Measurements from ENCODE around the gene TBPL1. TPM values are rescaled to one million over a fixed set of nuclear protein-coding genes. Genes with fewer than 3 reads are reported as not detected.

TBPL1 gene
- total RNA-seq, 5 donors from 2014 or later (not counting 1 experiment from before 2014, with no cell fraction given), result 27.7 to 30.5 (median 28.9) TPM

- no peak for DNase-seq
- ChIA-PET CTCF (no interaction called here), POLR2A (no interaction called here)
- 80% methylated on average over 2 of the region's 5 CpGs for WGBS (ENCODE audit: insufficient coverage)
- no peak overlapping the region for H3K27ac ChIP-seq (ENCODE audit: low read length)
- H3K4me3 Mint-ChIP-seq, result no peak overlapping the region
- no peaks in the 10 kb centered on the region for H3K4me1 ChIP-seq (ENCODE audit: control insufficient read depth in 1 of 2, extremely low read depth in 1 of 2, insufficient read depth in 2 of 2, low read length in 2 of 2)
- H3K27me3 ChIP-seq (replicated peaks in 1 of 2; ENCODE audit: control insufficient read depth in 2 of 2, extremely low read depth in 1 of 2, insufficient read depth in 2 of 2, low read length in 1 of 2), result no peaks in the 10 kb centered on the region
- H3K4me1 Mint-ChIP-seq, result no peaks in the 10 kb centered on the region
- no peaks in the 10 kb centered on the region for H3K9me3 Mint-ChIP-seq
- no peaks in the 10 kb centered on the region for H3K9me3 ChIP-seq
- H3K27me3 Mint-ChIP-seq, result peaks cover 7 to 18% of the 10 kb centered on the region in 2 donors
- H3K36me3 Mint-ChIP-seq, result no peaks in the 10 kb centered on the region
- H3K4me3 ChIP-seq (ENCODE audit: control insufficient read depth in 1 of 2, extremely low read depth in 1 of 2, low read length in 1 of 2), result no peak overlapping the region
- H3K36me3 ChIP-seq (ENCODE audit: control insufficient read depth in 2 of 2, extremely low read depth in 1 of 2, insufficient read depth in 1 of 2, low read length in 1 of 2), result no peaks in the 10 kb centered on the region
- no peak overlapping the region for H3K27ac Mint-ChIP-seq
- ATAC-seq (replicated peaks in 1 of 4), result no peak
These were observed 62.9 kb downstream of the TBPL1 start for GRCh38 chr6:134015719-134016557.

DNA sequence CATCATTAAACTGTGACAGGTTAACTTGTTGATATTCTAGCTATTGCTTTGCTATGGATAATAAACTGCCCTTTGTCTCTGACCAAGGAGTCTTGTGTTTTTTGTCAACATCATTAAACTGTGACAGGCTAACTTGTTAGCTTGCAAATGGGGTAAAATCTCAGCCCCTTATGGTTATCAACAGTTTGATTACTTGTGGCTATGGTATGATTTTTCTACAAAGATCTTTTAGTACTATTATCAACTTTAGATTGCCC is 63.5 kb downstream of the TBPL1 start:
- DNase-seq (no peak), ATAC-seq (replicated peaks in 1 of 4) (no peak)
- no peaks in the 10 kb centered on the region for H3K4me1 Mint-ChIP-seq
- H3K9me3 Mint-ChIP-seq, result no peaks in the 10 kb centered on the region
- no peak overlapping the region for H3K4me3 Mint-ChIP-seq
- ChIA-PET CTCF (no interaction called here), POLR2A (no interaction called here)
- H3K27me3 Mint-ChIP-seq, result peaks cover 11 to 18% of the 10 kb centered on the region in 2 donors
- H3K27ac Mint-ChIP-seq, result no peak overlapping the region
- Histone ChIP-seq H3K4me1 (ENCODE audit: control insufficient read depth in 1 of 2, extremely low read depth in 1 of 2, insufficient read depth in 2 of 2, low read length in 2 of 2) (no peaks in the 10 kb centered on the region), H3K4me3 (ENCODE audit: control insufficient read depth in 1 of 2, extremely low read depth in 1 of 2, low read length in 1 of 2) (no peak overlapping the region), H3K9me3 (no peaks in the 10 kb centered on the region), H3K27me3 (replicated peaks in 1 of 2; ENCODE audit: control insufficient read depth in 2 of 2, extremely low read depth in 1 of 2, insufficient read depth in 2 of 2, low read length in 1 of 2) (no peaks in the 10 kb centered on the region), H3K36me3 (ENCODE audit: control insufficient read depth in 2 of 2, extremely low read depth in 1 of 2, insufficient read depth in 1 of 2, low read length in 1 of 2) (no peaks in the 10 kb centered on the region), H3K27ac (ENCODE audit: low read length) (no peak overlapping the region)
- no peaks in the 10 kb centered on the region for H3K36me3 Mint-ChIP-seq

DNA sequence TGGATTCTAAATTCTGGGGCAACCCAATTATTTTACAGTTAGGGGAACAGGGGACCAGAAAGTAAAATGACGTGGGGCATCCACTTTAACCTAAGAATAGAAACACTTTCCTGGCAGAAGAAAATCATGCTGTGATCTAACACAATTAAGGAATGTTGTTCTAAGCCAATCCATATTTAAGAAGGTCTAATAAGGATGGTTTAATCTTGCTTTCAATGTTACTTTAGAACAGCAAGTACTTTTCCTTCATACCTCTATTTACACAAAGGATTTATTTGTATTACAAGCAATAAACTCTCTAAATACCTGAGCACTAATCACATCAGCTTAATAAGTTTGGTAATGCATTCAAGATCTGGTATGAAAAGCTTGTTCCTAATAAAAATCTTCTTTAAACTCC is 67.0 kb downstream of the TBPL1 start:
- Histone ChIP-seq H3K36me3 (ENCODE audit: control insufficient read depth in 2 of 2, extremely low read depth in 1 of 2, insufficient read depth in 1 of 2, low read length in 1 of 2) (no peaks in the 10 kb centered on the region), H3K4me3 (ENCODE audit: control insufficient read depth in 1 of 2, extremely low read depth in 1 of 2, low read length in 1 of 2) (no peak overlapping the region), H3K27ac (ENCODE audit: low read length) (no peak overlapping the region), H3K27me3 (replicated peaks in 1 of 2; ENCODE audit: control insufficient read depth in 2 of 2, extremely low read depth in 1 of 2, insufficient read depth in 2 of 2, low read length in 1 of 2) (no peaks in the 10 kb centered on the region), H3K9me3 (no peaks in the 10 kb centered on the region), H3K4me1 (ENCODE audit: control insufficient read depth in 1 of 2, extremely low read depth in 1 of 2, insufficient read depth in 2 of 2, low read length in 2 of 2) (no peaks in the 10 kb centered on the region)
- DNase-seq (no peak), ATAC-seq (replicated peaks in 1 of 4) (no peak)
- ChIA-PET CTCF (no interaction called here), POLR2A (interaction anchor here in 1 of 2 donors (0.5 kb wide), 1 partner anchor 1159 kb away, joined by 6 read pairs; no protein-coding TSS in a partner anchor)
- Mint-ChIP-seq H3K9me3 (no peaks in the 10 kb centered on the region), H3K27me3 (peaks cover 8 to 11% of the 10 kb centered on the region in 2 donors), H3K27ac (no peak overlapping the region), H3K4me3 (no peak overlapping the region), H3K4me1 (no peaks in the 10 kb centered on the region), H3K36me3 (no peaks in the 10 kb centered on the region)
- no CpG with 5 or more reads among the region's 1 CpG for WGBS (ENCODE audit: insufficient coverage)

DNA sequence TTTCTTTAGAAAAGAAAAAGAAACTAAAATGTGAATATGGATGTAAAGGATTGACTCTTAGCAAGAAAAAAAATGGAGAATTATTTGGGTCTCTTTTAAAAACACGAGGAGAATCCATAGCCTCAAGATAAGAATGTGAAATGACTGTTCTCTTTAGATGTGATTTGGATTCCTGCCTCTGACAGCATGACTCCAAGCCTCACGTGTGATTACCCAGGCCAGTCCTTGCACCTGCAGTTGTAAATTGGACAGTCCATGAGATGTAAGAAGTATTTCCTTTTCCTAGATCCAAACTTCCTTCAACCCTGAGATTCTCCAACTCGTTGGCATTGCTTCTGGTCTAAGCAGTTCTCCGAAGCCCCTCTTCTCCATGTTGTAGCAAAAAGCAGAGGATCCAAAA is 67.5 kb downstream of the TBPL1 start:
- Mint-ChIP-seq H3K27me3 (peaks cover 8 to 11% of the 10 kb centered on the region in 2 donors), H3K4me1 (no peaks in the 10 kb centered on the region), H3K27ac (no peak overlapping the region), H3K9me3 (no peaks in the 10 kb centered on the region), H3K4me3 (no peak overlapping the region), H3K36me3 (no peaks in the 10 kb centered on the region)
- ATAC-seq (replicated peaks in 1 of 4) (no peak), DNase-seq (no peak)
- Histone ChIP-seq H3K9me3 (no peaks in the 10 kb centered on the region), H3K4me3 (ENCODE audit: control insufficient read depth in 1 of 2, extremely low read depth in 1 of 2, low read length in 1 of 2) (no peak overlapping the region), H3K36me3 (ENCODE audit: control insufficient read depth in 2 of 2, extremely low read depth in 1 of 2, insufficient read depth in 1 of 2, low read length in 1 of 2) (no peaks in the 10 kb centered on the region), H3K27ac (ENCODE audit: low read length) (no peak overlapping the region), H3K4me1 (ENCODE audit: control insufficient read depth in 1 of 2, extremely low read depth in 1 of 2, insufficient read depth in 2 of 2, low read length in 2 of 2) (no peaks in the 10 kb centered on the region), H3K27me3 (replicated peaks in 1 of 2; ENCODE audit: control insufficient read depth in 2 of 2, extremely low read depth in 1 of 2, insufficient read depth in 2 of 2, low read length in 1 of 2) (no peaks in the 10 kb centered on the region)
- CTCF ChIA-PET, result no interaction called here
- POLR2A ChIA-PET, result no interaction called here
- 67% methylated on average over 2 of the region's 4 CpGs for WGBS (ENCODE audit: insufficient coverage)

DNA sequence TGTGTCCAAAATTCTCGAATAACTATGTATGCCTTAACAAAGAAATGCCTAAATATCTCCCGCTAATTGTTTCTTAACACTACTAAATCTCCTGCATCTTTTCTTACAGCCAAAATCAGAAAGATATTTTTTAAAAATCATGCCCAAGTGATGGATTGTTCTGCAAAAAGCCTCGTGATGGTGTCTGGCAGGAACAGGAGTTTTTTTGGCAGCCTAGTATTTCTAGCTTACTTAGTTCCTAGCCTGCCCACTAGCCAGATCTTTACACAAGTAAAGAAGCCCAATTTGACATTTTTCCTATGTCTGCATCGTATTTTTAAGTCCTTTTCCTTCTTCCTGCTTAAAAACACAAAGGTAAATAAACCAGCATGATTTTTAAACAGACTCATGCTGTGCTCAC is 67.9 kb downstream of the TBPL1 start:
- Histone ChIP-seq H3K9me3 (no peaks in the 10 kb centered on the region), H3K27ac (ENCODE audit: low read length) (no peak overlapping the region), H3K4me3 (ENCODE audit: control insufficient read depth in 1 of 2, extremely low read depth in 1 of 2, low read length in 1 of 2) (no peak overlapping the region), H3K4me1 (ENCODE audit: control insufficient read depth in 1 of 2, extremely low read depth in 1 of 2, insufficient read depth in 2 of 2, low read length in 2 of 2) (no peaks in the 10 kb centered on the region), H3K36me3 (ENCODE audit: control insufficient read depth in 2 of 2, extremely low read depth in 1 of 2, insufficient read depth in 1 of 2, low read length in 1 of 2) (no peaks in the 10 kb centered on the region), H3K27me3 (replicated peaks in 1 of 2; ENCODE audit: control insufficient read depth in 2 of 2, extremely low read depth in 1 of 2, insufficient read depth in 2 of 2, low read length in 1 of 2) (no peaks in the 10 kb centered on the region)
- WGBS (ENCODE audit: insufficient coverage), result 80% methylated on average over 1 of the region's 4 CpGs
- no peak for ATAC-seq (replicated peaks in 1 of 4)
- no peaks in the 10 kb centered on the region for H3K4me1 Mint-ChIP-seq
- ChIA-PET CTCF (no interaction called here), POLR2A (no interaction called here)
- H3K36me3 Mint-ChIP-seq, result no peaks in the 10 kb centered on the region
- no peak for DNase-seq
- H3K27ac Mint-ChIP-seq, result no peak overlapping the region
- peaks cover 8 to 11% of the 10 kb centered on the region in 2 donors for H3K27me3 Mint-ChIP-seq
- no peaks in the 10 kb centered on the region for H3K9me3 Mint-ChIP-seq
- no peak overlapping the region for H3K4me3 Mint-ChIP-seq

- no peaks in the 10 kb centered on the region for H3K4me1 ChIP-seq (ENCODE audit: control insufficient read depth in 1 of 2, extremely low read depth in 1 of 2, insufficient read depth in 2 of 2, low read length in 2 of 2)
- H3K36me3 ChIP-seq (ENCODE audit: control insufficient read depth in 2 of 2, extremely low read depth in 1 of 2, insufficient read depth in 1 of 2, low read length in 1 of 2), result no peaks in the 10 kb centered on the region
- H3K4me3 Mint-ChIP-seq, result no peak overlapping the region
- peaks cover 8 to 11% of the 10 kb centered on the region in 2 donors for H3K27me3 Mint-ChIP-seq
- no peak overlapping the region for H3K4me3 ChIP-seq (ENCODE audit: control insufficient read depth in 1 of 2, extremely low read depth in 1 of 2, low read length in 1 of 2)
- ATAC-seq (replicated peaks in 1 of 4) (no peak), DNase-seq (no peak)
- H3K27ac Mint-ChIP-seq, result no peak overlapping the region
- no peak overlapping the region for H3K27ac ChIP-seq (ENCODE audit: low read length)
- H3K4me1 Mint-ChIP-seq, result no peaks in the 10 kb centered on the region
- H3K36me3 Mint-ChIP-seq, result no peaks in the 10 kb centered on the region
- WGBS (ENCODE audit: insufficient coverage), result 55% methylated on average over 2 of the region's 5 CpGs
- H3K27me3 ChIP-seq (replicated peaks in 1 of 2; ENCODE audit: control insufficient read depth in 2 of 2, extremely low read depth in 1 of 2, insufficient read depth in 2 of 2, low read length in 1 of 2), result no peaks in the 10 kb centered on the region
- no peaks in the 10 kb centered on the region for H3K9me3 ChIP-seq
- no peaks in the 10 kb centered on the region for H3K9me3 Mint-ChIP-seq
- CTCF ChIA-PET, result interaction anchor here (0.5 to 1.0 kb wide), 2 partner anchors 41 to 98 kb away, joined by 4 to 7 read pairs; no protein-coding TSS in a partner anchor
- POLR2A ChIA-PET, result no interaction called here
These were observed 68.5 kb downstream of the TBPL1 start for GRCh38 chr6:134021396-134022122.

Measured in T-cell (primary cell).